ENCODE data around the gene C18orf63.

C18orf63 gene

DNA sequence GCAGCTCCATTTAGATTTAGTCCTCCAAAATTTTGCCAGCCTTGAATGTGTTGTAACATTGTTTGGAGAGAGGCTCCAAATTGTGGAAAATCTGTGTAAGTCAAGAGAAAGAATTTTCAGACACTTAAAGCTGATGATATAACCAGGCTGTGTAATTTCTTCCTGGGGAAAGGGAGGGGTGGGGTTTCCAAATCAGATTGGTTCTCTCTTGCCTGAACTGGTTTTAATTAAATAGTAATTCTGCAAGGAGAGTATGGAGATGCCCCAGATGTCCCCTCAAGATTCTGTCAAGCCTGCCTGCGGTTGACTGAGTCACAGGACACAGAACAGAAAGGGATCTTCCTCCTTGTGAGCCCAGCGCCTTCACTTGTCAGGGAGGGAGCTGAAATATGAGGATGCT is 54.5 kb downstream of the C18orf63 start:
- H3K4me1 Mint-ChIP-seq, result peaks cover 16% of the 10 kb centered on the region
- ATAC-seq, result peak; percentile 55
- no peak overlapping the region for H3K27ac Mint-ChIP-seq

DNA sequence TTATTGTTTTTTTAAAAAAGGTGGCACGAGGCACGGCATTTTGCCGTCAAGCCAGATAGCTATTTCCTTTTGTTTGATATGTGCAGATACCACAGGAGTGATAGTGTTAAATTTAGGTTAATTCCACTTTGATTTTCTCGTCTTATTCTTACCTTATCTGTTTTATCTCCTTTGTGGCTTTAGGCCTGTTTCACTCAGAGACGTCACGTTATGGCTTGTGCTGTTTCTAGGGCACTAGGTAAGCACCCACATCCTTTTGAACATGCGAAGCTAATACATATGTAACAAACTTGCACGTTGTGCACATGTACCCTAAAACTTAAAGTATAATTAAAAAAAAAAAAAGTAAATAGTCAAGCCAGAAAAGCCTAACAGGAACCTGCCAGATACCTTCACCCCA is 57.8 kb downstream of the C18orf63 start:
- no peak overlapping the region for H3K27ac Mint-ChIP-seq

More for the DNA sequence above, 54.5 kb downstream of the C18orf63 start:
- Mint-ChIP-seq H3K4me3 (no peak overlapping the region), H3K36me3 (no peaks in the 10 kb centered on the region), H3K9me3 (no peaks in the 10 kb centered on the region)
- DNase-seq (ENCODE audit: low spot score in 2 of 2), result peak in 1 of 2 donors; percentile 28

DNA sequence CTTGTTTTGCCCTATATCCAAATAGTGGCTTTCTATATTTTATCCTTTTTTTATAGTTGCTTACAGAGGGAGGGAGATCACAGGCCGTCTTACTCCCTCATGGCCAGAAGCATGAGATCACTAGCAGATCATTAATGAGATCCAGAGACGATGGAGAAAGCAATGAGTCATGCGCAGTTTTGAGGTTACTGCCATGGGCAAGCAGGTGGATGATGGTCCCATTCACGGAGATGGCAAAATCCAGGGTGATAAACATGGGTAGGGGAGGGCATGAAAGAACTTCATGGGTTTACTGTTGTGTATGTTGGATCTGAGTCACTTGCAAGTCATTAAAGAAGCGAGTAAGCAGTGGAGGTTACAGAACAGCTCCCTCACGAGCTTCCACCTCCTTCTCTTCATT is 60.4 kb downstream of the C18orf63 start:
- ATAC-seq, result no peak
- DNase-seq (ENCODE audit: low spot score in 2 of 2), result no peak
- Mint-ChIP-seq H3K4me1 (peaks cover 26% of the 10 kb centered on the region), H3K27ac (no peak overlapping the region), H3K36me3 (peaks cover 5% of the 10 kb centered on the region), H3K4me3 (no peak overlapping the region), H3K9me3 (no peaks in the 10 kb centered on the region)

More for the DNA sequence above, 57.8 kb downstream of the C18orf63 start:
- Mint-ChIP-seq H3K4me3 (no peak overlapping the region), H3K36me3 (peaks cover 3% of the 10 kb centered on the region), H3K9me3 (no peaks in the 10 kb centered on the region), H3K4me1 (peaks cover 23% of the 10 kb centered on the region)
- ATAC-seq (peak; percentile 91), DNase-seq (ENCODE audit: low spot score in 2 of 2) (peak in 1 of 2 donors; percentile 42)

DNA sequence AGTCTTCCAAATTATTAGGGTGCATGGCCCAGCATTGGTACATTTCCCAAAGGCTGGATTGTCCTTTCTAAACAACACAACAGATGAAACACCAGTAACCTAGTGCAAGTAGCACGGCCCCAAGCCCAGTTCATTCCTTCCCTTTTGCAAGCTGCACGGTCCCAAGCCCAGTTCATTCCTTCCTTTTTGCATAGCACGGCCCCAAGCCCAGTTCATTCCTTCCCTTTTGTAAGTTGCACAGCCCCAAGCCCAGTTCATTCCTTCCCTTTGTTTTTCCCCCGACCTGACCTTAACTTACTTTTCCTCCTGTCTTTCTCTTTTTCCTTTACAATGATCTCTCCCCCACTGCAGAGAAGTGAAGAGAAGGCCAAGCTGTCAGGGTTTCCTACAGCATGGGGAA is 60.9 kb downstream of the C18orf63 start:
- no peak for ATAC-seq
- Mint-ChIP-seq H3K27ac (no peak overlapping the region), H3K4me1 (peaks cover 25% of the 10 kb centered on the region), H3K36me3 (peaks cover 5% of the 10 kb centered on the region), H3K9me3 (no peaks in the 10 kb centered on the region), H3K4me3 (no peak overlapping the region)
- DNase-seq (ENCODE audit: low spot score in 2 of 2), result no peak

DNA sequence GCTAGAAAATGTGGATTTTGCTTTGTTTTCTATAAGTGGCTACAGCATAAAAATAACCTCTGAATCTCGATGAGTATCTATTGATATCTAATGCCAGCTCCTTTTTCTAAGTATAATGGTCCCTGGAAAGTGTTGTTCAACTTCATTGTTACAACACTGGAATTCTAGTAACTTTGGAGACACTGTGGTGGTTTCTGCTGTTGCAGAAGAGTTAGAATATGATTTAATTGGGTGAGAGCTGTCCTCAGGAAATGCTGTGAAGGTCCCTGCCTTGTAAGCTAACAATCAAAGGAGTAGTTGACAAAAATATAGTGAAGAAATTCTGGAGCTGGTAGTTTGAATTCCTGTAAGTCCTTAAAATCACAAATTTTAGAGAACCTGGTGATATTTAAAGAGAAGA is 62.1 kb downstream of the C18orf63 start:
- H3K27ac Mint-ChIP-seq, result peak overlapping the region; percentile 65

DNA sequence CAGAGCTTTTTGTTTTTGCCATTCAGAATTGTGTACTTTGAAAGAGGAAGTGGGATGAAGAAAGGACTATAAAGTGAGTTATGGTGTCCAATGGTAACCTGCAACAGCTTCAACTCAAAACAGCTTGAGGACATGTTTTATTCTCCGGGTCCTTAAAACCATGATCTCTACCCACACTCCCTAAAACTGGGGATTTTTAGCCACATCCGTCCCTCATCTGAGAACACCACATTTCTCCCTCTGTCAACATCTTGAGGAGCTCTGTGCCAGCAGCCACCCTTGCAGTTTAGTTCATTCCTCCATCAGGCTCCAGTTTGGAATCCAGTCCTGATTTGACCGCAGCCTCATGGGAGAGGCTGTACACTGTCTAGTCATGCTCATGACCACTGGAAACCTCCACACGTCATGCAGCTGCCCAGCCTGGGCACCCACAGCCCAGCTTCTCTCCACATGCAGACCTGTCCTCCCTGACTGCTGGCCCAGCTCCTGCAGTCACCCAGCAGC is 62.6 kb downstream of the C18orf63 start:
- ATAC-seq (peak; percentile 39), DNase-seq (ENCODE audit: low spot score in 2 of 2) (no peak)
- peaks cover 5% of the 10 kb centered on the region for H3K36me3 Mint-ChIP-seq
- H3K27ac Mint-ChIP-seq, result peak overlapping the region; percentile 65
- no peaks in the 10 kb centered on the region for H3K9me3 Mint-ChIP-seq
- peaks cover 17% of the 10 kb centered on the region for H3K4me1 Mint-ChIP-seq
- no peak overlapping the region for H3K4me3 Mint-ChIP-seq

More for the DNA sequence above, 62.1 kb downstream of the C18orf63 start:
- no peak overlapping the region for H3K4me3 Mint-ChIP-seq
- no peak for ATAC-seq
- H3K36me3 Mint-ChIP-seq, result peaks cover 5% of the 10 kb centered on the region
- H3K9me3 Mint-ChIP-seq, result no peaks in the 10 kb centered on the region
- H3K4me1 Mint-ChIP-seq, result peaks cover 17% of the 10 kb centered on the region
- no peak for DNase-seq (ENCODE audit: low spot score in 2 of 2)

DNA sequence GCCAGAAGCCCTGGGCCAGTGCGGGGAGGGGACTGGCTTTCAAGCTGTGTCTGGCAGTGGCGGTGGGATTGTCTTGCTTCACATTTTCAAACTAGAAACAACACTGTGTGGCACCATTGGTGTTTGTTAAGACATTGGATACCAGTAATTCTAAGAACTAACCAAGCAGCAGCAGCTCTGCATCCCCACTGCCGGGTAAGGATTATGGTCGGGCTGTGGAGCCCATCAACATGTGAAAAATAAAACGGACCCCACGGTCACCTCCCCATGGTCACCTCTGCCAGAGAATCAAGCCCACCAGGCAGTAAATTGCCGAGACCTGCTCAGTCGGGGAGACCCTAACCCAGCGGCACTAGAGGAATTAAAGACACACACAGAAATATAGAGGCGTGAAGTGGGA is 65.3 kb downstream of the C18orf63 start:
- Mint-ChIP-seq H3K9me3 (no peaks in the 10 kb centered on the region), H3K4me1 (peaks cover 10% of the 10 kb centered on the region)
- no peak for DNase-seq (ENCODE audit: low spot score in 2 of 2)

DNA sequence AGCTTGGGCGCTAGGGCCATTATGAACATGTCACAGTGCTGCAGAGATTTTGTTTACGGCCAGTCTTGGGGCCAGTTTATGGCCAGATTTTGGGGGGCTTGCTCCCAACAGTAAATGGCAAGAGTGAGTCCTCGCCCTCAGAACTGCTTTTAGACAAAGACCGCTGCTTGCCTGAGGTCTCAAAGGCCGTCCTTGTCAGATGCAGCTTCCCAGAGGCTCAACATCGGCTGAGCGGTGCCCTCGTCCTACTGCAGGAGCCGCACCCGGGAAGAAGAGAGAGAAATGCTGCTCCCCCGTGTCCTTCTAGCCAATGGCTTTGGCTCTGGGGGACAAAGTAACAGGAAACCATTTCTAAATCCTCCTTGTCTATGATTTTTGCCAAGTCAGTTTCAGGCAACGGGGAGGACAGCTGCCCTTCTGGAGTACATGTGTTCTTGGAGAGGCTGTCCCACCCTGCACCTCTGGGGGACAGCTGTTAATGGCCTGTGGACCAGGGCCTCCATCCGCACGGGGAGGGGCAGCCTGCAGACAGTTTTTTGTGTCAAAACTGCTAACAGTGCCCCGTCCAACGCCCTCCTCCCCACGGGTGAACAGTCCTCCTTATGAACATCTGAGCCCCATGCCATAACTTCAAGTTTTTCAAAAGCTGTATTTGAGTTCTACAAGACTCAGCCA is 66.1 kb downstream of the C18orf63 start:
- Mint-ChIP-seq H3K27ac (no peak overlapping the region), H3K36me3 (peaks cover 5% of the 10 kb centered on the region), H3K9me3 (no peaks in the 10 kb centered on the region), H3K4me1 (peaks cover 10% of the 10 kb centered on the region), H3K4me3 (no peak overlapping the region)
- DNase-seq (ENCODE audit: low spot score in 2 of 2), result no peak
- no peak for ATAC-seq

More for the DNA sequence above, 65.3 kb downstream of the C18orf63 start:
- no peak overlapping the region for H3K27ac Mint-ChIP-seq
- no peak for ATAC-seq
- no peak overlapping the region for H3K4me3 Mint-ChIP-seq
- peaks cover 5% of the 10 kb centered on the region for H3K36me3 Mint-ChIP-seq

DNA sequence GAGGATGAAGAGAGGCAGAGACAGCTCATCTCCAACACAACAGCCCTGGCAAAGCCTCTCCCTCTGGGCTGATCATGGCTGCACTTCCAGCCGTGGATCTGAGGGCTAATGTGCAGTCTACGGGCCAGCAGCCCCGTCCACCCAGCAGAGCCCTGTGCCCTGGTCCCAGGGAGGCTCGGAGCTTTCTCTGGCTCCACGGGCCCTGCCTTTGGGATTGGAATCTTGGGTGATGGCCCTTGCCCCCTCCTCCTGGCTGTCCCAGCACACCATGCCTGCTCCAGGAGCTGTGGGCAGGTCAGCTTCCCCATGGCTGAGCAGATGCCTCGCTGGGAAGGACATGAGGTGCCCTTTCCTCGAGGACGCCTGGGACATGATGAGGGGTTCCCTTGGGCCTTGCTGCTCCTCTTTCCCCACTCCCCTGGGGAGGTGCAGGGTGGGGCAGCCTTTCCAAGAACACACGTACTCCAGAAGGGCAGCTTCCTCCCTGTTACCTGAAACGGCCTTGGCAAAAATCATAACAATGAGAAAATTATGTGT is 66.9 kb downstream of the C18orf63 start:
- Mint-ChIP-seq H3K27ac (no peak overlapping the region), H3K9me3 (no peaks in the 10 kb centered on the region), H3K4me1 (peaks cover 10% of the 10 kb centered on the region), H3K36me3 (peaks cover 5% of the 10 kb centered on the region), H3K4me3 (no peak overlapping the region)
- no peak for DNase-seq (ENCODE audit: low spot score in 2 of 2)
- peak; percentile 22 for ATAC-seq

DNA sequence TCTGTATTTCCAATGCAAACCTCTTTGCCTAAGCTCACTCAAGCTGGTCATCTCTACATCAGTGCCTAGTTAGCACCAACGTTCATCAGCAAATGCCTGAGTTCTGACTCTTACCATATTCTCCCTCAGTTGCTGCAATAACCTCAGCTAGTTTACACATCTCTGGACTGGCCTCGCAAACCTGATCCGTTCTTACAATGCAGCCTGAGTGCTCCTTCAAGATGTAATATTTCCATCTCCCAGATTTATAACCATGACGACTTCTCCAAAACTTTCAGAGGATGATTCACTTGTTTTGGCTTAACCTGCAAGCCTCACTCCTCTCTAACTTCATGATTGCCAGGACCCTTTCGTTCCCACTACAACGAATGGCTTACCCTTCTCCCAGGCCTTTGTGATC is 71.7 kb downstream of the C18orf63 start:
- Mint-ChIP-seq H3K36me3 (no peaks in the 10 kb centered on the region), H3K9me3 (no peaks in the 10 kb centered on the region), H3K4me1 (no peaks in the 10 kb centered on the region), H3K27ac (no peak overlapping the region), H3K4me3 (no peak overlapping the region)
- DNase-seq (ENCODE audit: low spot score in 2 of 2), result no peak
- ATAC-seq, result no peak

DNA sequence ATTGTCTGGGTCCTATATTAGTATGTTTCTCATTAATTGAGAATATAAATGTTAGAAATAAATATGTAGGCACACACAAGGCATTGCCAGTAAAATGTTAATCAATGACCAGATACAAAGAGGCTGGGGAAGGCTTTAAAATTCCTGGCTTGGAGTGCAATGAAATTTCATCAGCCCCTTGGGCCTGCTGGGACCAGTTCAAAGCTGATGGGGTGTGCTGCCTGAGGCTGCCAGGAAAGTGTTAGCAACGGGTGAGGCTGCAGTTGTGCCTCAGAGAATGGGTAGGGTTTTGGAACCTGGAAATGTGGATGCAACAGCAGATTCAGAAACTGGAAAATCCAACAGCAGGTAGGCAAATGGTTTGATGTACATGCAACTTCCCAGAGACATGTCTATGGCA is 72.6 kb downstream of the C18orf63 start:
- Mint-ChIP-seq H3K4me1 (no peaks in the 10 kb centered on the region), H3K36me3 (no peaks in the 10 kb centered on the region), H3K4me3 (no peak overlapping the region), H3K9me3 (no peaks in the 10 kb centered on the region), H3K27ac (no peak overlapping the region)
- no peak for DNase-seq (ENCODE audit: low spot score in 2 of 2)
- ATAC-seq, result no peak

DNA sequence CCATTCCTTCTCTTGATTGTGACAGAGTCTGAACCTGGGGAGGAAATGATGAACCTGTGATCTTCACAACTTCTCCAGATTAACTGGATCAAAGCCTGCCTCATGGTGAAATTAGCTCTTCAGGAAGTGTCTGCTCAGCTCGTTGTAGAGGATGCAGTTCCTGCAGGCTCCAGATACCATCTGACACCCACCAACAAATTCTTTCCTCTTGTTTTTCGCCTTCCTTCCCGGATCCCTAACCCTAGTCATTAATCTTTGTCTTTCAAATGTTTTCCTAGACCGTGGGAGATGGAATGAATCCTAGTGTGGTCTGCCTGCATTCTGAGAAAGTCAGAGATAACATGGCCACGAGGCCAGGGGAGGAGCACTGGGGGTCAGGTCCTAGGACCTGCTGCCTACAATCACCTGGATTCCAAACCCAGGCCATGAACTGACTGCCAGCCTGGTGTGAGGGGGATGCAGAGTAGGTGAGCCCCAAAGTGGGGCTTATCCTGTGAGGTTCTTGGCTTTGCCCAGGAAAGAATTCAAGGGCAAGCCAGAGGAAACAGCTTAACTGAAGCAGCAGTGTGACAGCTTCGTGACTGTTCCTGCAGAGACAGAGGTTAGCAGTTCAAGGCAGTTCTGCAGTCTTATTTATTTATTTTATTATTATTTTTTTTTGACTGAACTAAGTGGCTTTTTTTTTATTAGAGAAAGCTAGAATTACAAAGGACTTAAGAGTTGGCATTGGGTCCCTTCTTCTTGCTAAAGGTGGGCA is 73.7 kb downstream of the C18orf63 start:
- DNase-seq (ENCODE audit: low spot score in 2 of 2) (no peak), ATAC-seq (no peak)
- Mint-ChIP-seq H3K4me3 (no peak overlapping the region), H3K4me1 (no peaks in the 10 kb centered on the region), H3K36me3 (no peaks in the 10 kb centered on the region), H3K27ac (no peak overlapping the region), H3K9me3 (no peaks in the 10 kb centered on the region)

DNA sequence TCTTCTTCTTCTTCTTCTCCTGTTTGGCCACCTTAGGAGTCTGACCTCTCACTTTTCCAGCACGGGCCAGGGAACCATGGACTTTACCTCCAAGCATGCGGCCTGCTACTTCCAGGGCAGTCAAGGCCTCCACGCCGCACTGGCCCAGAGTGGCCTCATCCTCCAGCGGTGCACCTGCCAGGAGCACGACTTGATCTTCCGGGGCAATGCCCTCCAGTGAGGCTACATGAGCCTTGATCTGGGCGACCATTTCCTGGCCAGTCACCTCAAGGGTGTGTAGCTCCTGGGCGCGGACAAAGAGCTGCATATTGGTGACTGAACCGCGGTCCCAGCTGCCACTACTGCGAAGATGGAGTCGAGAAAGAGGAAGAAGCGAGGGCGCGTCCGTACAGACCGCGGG is 74.4 kb downstream of the C18orf63 start:
- no peak overlapping the region for H3K4me3 Mint-ChIP-seq
- ATAC-seq (no peak), DNase-seq (ENCODE audit: low spot score in 2 of 2) (no peak)
- no peaks in the 10 kb centered on the region for H3K36me3 Mint-ChIP-seq
- no peaks in the 10 kb centered on the region for H3K9me3 Mint-ChIP-seq
- no peak overlapping the region for H3K27ac Mint-ChIP-seq
- H3K4me1 Mint-ChIP-seq, result no peaks in the 10 kb centered on the region

DNA sequence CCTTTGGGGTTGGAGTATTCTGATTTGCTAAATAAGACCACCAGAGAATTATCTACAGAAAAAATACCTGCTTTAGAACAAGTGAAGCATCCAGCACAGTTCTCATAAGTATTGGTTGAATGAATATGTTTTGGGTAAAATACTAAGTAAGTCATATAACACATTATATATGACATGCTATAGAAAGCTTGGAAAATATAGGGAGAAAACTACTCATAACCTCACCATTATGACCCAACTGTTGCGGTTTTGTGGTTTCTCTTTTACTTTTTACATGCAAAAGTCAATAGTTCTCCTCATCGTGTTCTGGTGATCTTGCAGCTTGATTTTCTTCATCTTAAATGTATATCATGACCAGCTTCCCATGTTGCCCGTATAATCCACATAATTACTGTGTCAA is 75.3 kb downstream of the C18orf63 start:
- no peak overlapping the region for H3K27ac Mint-ChIP-seq
- H3K4me1 Mint-ChIP-seq, result no peaks in the 10 kb centered on the region
- no peaks in the 10 kb centered on the region for H3K36me3 Mint-ChIP-seq
- DNase-seq (ENCODE audit: low spot score in 2 of 2), result no peak
- no peaks in the 10 kb centered on the region for H3K9me3 Mint-ChIP-seq
- ATAC-seq, result no peak
- no peak overlapping the region for H3K4me3 Mint-ChIP-seq

DNA sequence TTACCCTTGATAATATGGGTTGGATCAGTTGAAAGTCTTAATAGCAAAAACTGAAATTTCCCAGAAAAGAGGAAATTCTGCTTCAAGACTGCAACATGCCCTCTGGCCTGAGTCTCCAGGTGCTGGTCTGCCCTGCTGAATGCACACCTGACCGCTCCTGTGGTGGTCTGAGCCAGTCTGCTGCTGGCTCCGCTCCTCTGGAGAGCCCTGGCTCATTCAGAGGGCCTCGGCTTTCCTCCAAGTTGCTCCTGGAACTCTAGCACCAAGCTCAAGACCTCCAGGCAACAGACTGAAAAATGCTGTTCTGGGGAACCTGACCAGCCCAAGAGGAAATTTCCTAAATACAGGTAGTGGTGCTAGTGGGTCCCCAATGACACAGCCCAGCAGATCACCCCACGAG is 76.7 kb downstream of the C18orf63 start:
- Mint-ChIP-seq H3K4me3 (no peak overlapping the region), H3K4me1 (no peaks in the 10 kb centered on the region), H3K9me3 (no peaks in the 10 kb centered on the region), H3K27ac (no peak overlapping the region), H3K36me3 (no peaks in the 10 kb centered on the region)
- DNase-seq (ENCODE audit: low spot score in 2 of 2), result no peak
- ATAC-seq, result no peak

DNA sequence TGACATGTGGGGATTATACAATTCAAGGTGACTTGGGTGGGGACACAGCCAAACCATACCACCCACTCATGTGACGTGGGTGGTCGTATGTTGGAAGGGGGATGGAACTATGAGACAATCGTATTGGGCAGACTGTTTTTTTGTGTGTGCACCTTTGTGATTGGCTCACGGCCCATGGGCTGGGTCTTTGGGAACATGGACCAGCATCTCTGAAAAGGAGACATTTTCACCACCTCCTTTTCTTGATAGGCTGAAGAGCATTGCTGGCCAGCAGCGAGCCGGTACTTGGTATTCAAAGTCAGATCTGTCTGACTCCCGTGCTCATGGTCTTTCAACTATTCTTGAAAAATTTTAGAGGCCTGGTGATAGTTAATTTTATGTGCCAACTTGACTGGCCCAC is 79.4 kb downstream of the C18orf63 start:
- no peak overlapping the region for H3K27ac Mint-ChIP-seq
- H3K36me3 Mint-ChIP-seq, result no peaks in the 10 kb centered on the region
- DNase-seq (ENCODE audit: low spot score in 2 of 2) (no peak), ATAC-seq (no peak)
- H3K4me3 Mint-ChIP-seq, result no peak overlapping the region
- H3K9me3 Mint-ChIP-seq, result no peaks in the 10 kb centered on the region
- no peaks in the 10 kb centered on the region for H3K4me1 Mint-ChIP-seq
